NCI-H1694 treated with DMSO at 0.1 percent for 48 hours (cell line): ENCODE results near the gene NCOA7.
"Not testable (repeated sequence)": the region's sequence is repeated elsewhere in the genome, so short reads cannot be mapped to it uniquely, and the experiment has no call there.

Experiments
- DNase-seq: peaks from one replicate; lab custom pipeline; 2025; lab: John Stamatoyannopoulos, UW

NCOA7 gene

DNA sequence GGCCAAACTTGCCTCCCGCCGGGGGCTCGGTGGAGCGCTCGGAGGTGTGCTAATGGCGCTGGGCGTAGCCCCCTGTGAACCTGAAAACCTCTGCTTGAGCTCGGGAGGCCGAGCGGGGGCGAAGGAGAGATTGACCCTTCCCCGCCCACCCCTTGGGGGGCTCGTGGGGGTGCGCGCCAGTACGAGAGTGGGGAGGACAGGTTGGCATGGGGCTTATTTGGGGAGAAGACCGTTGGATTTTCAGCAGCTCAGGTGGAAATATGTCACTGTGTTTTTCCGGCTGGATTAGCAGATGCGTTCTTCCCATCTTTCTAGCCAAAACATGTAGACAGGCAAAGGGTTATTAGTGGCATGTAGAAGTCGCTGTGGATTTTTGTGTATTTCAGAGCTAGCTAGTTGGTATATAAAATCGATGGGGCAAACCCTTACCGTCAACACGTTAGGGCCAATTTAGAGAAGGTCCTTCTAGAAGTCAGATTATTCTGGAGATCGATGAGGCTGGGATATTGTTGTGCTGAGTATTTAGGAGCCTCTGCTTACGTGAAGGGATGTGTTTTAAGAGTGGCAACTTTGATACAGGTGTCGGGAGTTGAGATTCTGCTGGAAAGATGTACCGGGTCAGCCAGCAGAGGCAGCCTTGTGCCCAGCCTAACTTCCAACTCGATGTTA, 525 bp downstream of the NCOA7 start:
- DNase-seq, result peak; percentile 31

- peak; percentile 54 for DNase-seq
These were observed 1.0 kb downstream of the NCOA7 start for GRCh38 chr6:125791820-125792165.

DNA sequence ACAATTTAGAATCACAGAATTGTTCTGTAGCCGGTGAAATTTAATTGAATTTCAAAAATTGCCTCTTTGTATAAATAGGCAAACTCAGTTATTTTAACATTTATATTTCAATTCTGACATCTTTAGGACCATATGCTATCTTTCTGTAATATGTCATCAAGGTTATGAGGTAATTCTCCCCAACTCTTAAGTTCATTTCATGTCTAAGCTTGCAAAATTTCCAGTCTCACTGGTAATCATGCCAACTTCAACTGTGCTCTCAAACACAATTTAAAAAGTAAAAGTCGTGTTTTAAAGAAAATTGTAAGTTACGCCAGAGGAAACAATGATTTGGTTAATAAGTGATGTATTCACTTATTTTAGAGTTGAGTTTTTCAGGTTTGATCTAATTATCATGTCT, 1.4 kb downstream of the NCOA7 start:
- DNase-seq, result no peak

DNA sequence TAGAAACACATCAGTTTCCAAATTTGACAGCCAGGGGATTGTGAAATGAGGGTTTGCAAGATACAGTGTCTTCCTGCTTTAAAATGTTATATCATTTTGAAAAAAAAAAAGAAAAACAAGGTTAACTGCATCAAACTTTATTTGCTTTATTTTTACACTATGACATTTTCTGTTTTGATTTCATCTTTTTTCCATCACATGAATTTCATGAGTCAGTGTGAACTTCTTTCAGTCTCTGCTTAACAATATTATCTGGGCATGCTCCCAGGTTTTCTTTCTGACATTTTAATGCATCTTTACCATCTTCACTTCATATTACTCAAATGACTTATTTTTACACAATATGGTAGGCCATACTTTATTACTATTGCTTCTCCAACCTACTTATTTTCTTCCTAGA, 1.9 kb downstream of the NCOA7 start:
- DNase-seq, result no peak

- no peak for DNase-seq
These were observed 2.5 kb downstream of the NCOA7 start for GRCh38 chr6:125793280-125793679.

DNA sequence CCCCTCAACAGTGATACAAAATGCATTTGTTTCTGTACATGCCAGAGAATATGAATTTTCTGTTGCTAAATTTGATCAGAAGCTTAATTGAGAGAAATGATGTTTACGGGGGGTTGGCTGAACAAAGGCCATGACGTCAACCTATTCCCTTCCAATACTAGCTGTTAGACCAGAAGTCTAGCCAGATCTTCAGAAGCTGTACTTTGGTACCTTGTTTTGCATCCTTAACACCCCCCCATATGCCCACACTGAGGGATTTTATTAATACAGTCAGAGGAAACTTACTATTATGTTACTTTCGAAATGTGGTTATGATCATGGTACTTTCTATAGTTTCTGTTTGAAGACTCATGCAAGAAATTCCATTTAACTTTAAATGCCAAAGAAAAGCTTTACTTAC, 3.1 kb downstream of the NCOA7 start:
- DNase-seq, result no peak

DNA sequence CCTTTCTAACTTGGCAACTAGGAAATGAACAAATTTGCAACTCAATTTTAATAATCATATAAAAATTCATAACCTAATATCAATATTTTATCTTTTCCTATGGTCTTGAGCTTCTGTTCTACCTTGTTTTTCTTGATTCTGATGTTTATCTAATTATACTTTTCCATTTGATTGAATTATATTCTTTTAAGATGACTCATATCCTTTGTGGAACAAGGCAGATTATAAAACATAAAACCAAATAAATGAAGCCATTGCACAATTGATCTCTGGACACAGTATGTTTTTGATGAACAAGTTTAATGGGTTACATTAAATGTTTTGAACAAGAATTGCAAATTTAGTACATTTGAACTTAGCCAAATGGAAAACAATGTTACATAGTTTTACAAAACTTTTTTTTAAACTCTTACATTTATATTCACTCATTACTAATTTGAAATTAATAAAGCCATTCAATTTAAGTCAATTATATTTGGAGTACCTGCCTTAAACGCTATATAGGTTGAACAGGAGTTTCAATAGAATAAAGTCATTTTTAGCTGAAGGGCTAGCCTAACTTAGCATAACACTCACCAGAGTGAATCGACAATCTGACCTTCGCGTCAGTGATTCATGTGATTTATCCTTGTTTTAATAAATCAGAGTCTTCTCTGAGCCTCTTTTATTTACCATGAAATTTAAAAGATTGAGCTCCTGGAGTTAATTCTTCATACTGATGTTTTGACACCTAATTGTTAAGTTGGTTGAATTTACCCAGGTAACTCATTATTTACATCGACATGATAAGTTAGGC, 3.8 kb downstream of the NCOA7 start:
- DNase-seq, result no peak

DNA sequence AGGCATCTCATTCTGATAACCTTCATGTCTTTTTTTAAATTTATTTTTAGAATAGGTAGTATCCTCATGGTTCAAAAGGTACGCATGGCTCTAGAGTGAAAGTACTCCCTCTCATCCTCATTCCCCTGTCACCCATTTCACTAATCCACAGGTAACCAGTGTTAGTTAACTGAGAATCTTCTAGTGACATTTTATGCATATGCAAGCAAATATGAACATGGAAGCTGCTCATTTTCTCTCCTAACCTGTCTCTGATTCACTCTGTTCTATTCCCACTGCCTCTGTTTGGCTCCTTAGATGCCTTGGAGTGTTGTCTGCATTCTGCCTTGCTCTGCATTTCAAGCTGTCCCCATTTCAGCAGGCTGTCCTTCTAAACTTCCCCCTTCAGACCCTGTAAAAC, 4.5 kb downstream of the NCOA7 start:
- DNase-seq, result no peak

- DNase-seq, result no peak
These were observed 6.5 kb downstream of the NCOA7 start for GRCh38 chr6:125797120-125797885.

GRCh38 chr6:125797886-125798444, 7.2 kb downstream of the NCOA7 start:
- no peak for DNase-seq

DNA sequence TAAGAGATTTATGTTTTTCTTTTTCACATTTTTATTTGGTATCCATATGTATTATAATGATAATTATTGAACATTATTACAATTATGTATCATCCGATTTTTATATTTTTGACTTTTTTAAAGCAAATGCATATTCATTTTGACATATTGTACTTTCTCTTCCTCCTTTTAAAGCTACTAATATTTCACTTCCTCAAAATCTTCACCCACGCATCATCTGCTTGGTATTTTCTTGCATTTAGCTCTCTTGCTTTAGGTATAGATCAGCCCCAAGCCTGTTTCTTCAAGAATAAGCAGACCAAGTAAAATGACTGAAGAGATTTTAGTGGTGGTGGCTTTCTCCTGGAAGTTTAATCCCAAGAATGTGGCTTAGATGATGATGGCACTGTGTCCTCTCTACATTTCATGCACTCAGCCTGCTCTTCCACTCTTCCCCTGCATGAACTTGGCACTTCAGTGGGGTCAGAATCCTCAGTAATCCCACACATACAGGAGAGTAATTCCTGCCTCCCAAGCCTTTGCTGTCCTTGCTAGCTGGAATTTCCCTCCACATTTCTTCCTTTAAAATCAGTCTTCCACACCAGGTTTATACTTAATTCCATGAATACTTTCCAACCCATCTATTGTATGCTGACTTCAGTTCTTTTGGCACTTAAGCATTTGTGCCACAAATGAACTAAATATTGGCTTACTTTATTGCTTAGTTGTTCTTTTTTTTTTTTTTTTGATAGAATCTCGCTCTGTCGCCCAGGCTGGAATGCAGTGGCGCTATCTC, 8.2 kb downstream of the NCOA7 start:
- no peak for DNase-seq

DNA sequence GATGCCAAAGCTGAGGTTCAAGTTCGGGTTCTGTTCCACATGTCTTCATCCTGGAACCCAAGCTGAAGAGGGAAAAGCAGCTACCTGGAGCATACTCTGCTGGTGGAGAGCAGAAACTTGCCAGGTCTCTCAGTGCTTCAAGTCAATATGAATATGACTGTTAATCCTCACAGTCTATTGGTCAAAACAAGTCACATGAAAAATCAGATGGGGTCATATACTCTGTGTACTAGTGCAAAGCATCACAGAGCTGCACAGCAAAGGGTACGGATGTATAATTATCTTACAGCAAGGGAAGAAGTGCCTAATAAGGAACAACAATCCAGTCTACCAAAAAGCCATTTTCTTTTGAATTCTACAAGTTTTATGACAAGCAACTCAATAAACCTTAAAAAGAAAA, 11.6 kb downstream of the NCOA7 start:
- no peak for DNase-seq

- no peak for DNase-seq
These were observed 12.2 kb downstream of the NCOA7 start for GRCh38 chr6:125802943-125803377.

- DNase-seq, result no peak
These were observed 13.5 kb downstream of the NCOA7 start for GRCh38 chr6:125804264-125804663.

DNA sequence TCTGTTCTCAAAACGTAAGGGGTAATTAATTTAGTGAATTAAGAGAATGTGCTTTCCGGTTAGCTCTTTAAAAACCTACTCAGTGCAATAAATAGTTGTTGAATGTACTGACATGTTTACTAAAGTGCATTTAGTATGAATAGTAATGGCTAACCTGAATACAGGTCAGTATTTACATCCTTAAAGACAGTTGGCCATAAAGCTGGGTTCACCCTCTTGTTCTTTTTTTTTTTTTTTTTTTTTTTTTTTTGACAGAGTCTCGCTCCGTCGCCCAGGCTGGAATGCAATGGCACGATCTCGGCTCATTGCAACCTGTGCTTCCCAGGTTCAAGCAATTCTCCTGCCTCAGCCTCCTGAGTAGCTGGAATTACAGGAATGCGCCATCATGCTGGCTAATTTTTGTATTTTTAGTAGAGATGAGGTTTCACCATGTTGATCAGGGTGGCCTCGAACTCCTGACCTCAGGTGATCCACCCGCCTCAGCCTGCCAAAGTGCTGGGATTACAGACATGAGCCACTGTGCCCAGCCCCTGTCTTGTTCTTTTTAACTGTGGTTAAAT, 14.2 kb downstream of the NCOA7 start:
- DNase-seq, result not testable (repeated sequence)

GRCh38 chr6:125806813-125807212, 16.1 kb downstream of the NCOA7 start:
- no peak for DNase-seq

DNA sequence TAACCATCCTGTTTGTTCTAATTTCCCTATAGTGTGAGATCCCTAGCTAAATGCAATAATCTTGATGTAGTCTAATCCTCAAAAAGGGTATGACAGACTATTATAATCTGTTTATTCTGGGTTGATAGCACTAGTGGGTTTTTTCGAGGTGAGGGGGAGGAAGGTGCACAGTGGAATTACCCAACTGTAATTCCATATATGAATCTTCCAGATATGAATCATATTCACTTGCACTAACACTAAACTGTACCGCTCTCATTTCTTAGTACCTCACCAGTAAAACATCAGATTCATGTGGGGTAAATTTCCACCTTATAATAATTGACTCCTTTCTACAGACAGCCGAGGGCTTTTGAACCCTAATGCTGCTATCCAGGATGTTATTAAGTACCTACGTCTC, 16.5 kb downstream of the NCOA7 start:
- no peak for DNase-seq

DNA sequence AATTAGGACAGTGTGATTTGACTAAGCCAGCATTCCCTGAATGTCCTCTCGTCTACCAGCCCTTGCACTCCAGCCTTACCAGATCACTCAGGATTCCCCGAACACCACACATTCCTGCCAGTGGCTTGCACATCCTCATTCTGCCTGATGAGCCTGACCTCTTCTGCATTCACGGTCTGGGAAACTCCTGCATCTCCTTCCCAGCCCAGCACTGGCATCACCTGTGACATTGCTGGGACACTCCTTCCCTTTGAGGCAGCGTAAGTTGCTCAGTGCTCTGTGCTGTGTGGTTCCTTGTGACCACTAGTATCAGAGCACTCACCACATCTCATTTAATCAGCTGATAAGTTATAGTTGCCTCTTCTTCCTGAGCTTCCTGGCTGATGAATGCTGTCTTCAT, 17.3 kb downstream of the NCOA7 start:
- DNase-seq, result no peak

GRCh38 chr6:125808591-125808990, 17.8 kb downstream of the NCOA7 start:
- no peak for DNase-seq

GRCh38 chr6:125809570-125810170, 18.9 kb downstream of the NCOA7 start:
- DNase-seq, result no peak

GRCh38 chr6:125810445-125810844, 19.7 kb downstream of the NCOA7 start:
- no peak for DNase-seq
